Left forelimb (tissue), 1 donor: ENCODE measurements around the gene SLC28A1.
"Not testable (repeated sequence)": the region's sequence is repeated elsewhere in the genome, so short reads cannot be mapped to it uniquely, and the experiment has no call there.

Experiments
- DNase-seq: peaks from one replicate; pipeline ENCODE4 v3.0.0-alpha.2; 2018; ENCODE audit warnings: low spot score

Gene SLC28A1

DNA sequence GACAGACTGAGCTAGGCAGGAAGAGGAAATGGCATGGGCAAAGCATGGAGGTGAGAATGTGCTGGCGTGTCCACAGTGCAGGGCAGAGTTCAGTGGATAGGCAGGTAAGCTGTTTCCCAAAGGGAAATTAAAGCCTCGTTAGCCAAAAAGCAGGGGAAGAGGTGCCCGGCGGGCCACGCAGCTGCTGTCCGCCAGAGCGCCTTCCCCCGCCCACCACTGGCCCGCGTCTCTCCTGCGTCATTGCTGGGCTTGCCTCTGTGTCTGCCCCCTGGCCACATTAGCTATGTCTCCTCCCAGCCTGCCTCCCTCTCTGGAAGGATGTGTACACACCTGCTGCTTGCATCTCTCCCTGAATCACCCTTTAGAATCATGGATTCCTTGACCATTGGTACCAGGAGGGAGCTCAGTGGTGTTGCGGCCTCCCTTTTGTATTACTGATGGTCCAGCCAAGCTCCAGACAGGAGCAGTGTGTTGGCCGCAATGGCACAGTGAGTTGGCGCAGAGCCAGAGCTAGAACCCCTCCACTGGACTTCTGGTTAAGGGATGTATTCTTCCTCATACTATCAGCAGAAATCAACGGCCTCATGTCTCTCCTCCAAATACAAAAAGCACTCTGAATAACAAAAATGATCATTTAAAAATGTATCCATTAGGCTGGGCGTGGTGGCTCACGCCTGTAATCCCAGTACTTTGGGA is 26.6 kb downstream of the SLC28A1 start:
- no peak for DNase-seq

DNA sequence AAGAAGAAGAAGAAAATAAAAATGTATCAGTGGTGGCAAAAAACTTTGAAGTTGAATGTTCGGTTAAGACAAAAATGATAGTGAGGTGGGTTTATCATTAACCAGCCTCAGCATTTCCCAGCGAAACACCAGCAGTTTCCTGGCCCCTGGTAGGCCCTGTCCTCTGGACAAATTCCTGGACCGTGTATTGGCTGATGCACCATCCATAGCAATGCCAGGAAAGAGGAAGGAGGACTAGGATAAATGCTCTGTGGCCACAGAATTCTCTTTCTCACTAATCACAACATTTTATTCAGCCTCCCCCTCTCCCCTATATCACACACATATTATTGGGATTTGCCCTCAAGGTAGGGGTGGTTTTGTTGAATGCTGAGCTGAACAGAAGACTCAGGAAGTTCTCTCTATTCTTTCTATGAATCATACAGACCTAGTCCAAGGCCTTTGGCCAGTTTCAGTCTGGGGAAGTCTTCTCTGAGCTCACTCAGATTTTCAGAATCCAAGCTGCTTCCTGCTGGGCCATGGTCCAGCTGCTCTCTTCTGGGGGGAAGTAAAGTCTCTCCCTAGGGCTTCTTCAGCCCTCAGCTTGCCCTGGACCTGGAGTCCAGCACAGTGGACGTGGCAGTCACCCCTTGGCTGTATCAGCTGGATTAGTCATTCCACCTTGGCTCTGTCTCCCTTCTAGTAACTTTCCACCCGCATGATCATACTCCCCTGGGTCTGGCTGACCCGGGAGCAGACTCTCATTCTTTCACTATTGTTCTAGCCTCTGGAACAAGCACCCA is 27.6 kb downstream of the SLC28A1 start:
- DNase-seq, result no peak

DNA sequence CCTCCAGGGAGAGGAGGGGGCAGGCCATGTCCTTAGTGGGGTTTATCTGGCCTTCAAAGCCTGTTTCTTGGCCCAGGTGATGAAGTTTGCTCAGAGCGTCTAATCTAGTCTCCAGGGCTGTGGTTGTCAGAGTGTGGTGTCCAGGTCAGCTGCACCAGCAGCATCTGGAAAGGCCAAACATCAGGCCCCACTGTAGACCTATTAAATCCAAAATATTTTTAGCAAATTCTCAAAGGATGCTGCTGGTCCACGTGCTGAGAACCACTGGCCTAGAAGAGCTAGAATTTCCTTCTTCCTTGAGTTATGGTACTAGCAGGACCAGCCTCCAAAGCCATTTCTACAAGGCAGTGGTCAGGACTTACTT is 28.9 kb downstream of the SLC28A1 start:
- no peak for DNase-seq

DNA sequence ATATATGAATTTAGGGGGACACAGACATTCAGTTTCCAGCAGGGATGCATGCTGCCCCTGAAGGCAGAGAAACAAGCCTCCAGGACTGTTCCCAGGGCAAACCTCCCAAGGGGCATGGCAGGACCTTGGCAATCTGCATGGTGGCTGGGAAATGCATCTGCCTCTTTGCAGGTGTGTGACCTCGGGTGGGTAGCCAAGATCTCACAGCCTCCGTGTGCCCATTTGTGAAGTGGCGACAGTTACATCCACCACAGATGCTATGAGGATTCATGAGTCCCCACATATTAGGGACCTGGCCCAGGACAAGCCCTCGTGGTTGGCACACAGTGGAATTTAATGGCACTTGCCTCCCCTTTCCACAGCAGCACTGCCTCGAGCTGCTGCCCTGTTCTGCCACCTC is 29.9 kb downstream of the SLC28A1 start:
- DNase-seq, result no peak

DNA sequence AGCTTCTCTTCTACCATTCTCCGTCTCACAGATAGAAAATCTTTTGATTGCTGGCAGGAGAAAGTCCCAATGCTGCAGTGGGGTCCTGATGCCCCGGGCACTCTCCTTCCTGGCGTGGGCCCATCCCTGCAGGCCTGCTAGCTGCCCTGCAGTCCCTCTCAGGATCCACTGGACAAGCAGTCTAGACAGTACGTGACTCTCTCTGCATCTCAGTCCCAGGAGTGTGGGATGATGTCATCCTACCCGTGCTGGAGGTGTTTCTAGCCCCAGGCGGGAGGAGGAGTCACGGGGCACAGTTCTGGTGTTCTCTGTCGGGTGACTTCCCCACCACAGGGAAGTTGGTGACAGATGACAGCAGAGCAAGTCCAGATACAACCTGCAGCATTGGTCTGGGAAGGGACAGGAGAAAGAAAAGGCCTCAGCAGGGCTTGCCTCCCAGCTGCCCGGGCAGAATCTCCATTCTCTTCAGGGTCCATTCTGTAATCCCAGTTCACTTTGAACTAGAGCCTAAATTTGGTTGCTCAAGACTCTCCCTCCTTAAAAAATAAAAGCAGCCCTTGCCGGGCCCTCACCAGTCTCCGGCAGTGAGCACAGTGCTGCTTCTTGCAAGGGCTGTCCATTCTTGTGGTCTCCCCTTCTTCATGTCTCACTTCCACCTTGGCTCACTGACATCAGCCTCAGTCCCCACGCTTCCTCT is 30.6 kb downstream of the SLC28A1 start:
- no peak for DNase-seq

DNA sequence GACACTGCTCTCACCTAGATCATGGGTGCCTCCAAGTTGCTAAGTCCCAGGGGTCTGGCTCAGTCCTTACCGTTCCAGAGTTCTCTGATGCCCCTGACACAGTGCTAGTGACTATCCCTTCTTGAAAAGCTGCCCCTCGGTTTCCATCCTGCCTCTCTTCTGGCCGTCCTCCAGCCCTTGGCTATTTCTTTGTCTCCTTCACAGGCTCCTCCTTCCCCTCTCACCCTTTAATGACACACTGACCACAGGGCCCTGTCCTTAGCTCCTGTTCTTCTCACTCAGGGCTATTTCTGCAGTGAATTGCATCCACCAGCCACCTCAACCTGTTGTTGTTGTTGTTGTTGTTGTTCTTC is 31.1 kb downstream of the SLC28A1 start:
- no peak for DNase-seq

DNA sequence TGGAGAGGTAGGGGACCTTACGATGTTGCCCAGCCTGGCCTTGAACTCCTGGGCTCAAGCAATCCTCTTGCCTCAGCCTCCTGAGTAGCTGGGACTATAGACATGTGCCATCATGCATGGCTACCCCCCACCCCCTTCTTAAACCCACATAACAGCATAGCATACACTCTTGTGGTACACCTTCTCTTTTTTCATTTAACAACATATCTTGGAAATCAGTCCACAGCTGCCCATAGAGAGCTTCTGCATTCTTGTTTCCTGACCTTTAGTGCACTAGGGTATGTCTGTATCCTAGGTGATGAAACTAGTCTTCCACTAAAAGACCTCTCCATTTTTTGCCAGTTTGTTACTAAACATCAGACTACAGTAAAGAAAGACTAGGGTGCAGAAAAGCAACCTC is 33.0 kb downstream of the SLC28A1 start:
- no peak for DNase-seq

DNA sequence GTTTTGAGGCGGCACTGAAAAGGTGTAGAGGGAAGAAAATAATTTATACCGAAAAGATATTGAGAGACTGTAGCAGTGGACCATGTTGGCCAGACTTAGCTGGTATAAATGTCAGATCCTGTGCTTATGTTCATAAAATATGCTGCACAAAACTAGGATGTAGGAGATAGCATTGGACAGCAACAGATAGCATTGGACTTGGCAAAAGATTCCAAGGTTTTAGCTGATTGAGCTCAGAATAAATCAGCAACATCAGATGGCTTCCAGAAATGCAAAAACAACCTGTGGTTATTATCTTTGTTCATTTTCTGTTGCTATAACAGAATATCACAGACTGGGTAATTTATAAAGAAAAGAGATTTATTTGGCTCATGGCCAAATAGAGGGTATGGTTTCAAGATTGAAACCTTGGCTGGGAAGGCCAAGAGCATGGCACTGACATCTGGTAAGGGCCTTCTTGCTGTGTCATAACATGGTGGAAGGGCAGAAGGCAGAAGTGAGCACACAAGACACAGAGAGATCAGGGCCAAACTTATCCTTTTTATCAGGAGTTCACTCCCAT is 34.7 kb downstream of the SLC28A1 start:
- no peak for DNase-seq

DNA sequence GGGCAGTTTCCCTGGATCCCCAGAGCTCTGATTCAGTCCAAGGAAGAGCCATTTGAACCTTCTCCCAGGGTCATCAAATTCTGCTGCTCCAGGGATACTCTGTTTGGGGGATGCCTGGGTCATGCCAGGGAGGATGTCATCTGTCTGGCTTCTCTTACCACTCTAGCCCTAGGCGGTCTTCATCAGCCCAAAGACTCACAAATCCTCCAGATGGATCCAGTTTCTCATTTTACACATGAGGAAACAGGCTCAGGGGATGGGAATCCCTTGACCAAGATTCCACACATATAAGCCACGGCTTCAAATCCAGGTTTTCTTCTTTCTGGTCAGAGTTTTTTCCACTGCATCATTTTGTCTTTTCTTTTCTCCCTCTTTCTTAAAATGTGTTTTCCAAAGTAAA is 36.7 kb downstream of the SLC28A1 start:
- DNase-seq, result no peak

DNA sequence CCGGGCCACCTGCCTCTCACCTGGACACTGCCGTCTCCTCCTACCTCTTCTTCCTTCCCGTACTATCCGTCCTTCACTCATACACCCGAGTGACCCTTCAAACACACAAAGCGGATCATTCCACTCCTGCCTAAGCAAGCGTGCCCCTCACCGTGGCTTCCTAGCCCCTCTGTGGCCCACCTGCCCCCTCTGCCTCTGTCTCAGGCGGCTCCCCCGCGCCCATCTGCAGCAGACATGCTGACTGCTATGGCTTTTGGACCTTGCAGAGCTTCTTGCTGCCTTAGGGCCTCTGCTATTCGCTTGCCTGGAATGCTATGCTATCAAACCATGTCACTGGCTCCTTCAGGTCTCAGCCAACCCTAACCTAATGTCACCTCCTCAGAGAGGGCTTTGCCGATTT is 38.1 kb downstream of the SLC28A1 start:
- DNase-seq, result no peak

DNA sequence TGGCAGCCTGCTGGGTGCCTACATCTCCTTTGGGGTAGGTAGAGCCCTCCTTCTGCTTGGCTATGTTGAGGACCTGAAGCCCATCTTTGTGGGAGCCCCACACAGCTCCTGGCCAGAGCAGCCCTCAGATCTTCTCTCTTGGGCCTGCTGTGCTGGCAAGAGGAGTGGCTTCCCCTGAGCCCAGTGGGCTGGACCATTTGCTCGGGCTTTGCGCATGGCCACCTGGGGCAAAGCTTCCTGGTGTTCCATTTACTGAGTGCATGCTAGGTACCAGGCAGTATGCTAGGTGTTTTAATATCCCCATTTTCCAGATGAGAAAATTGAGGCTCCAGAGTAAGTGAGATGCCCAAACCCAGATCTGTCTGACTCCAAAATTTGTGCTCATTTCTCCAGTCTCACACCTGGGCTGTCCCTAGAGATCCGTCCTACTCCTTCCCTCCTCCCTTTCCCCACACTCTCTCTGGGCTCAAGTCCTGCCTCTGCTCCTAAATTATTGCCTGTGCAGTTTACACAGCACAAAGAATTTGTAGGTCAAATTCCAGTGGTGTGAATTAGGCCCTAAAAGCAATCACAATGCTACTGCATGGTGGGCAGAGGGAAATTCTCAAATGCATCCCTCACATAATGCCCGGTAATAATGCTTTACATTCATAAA is 39.7 kb downstream of the SLC28A1 start:
- no peak for DNase-seq

DNA sequence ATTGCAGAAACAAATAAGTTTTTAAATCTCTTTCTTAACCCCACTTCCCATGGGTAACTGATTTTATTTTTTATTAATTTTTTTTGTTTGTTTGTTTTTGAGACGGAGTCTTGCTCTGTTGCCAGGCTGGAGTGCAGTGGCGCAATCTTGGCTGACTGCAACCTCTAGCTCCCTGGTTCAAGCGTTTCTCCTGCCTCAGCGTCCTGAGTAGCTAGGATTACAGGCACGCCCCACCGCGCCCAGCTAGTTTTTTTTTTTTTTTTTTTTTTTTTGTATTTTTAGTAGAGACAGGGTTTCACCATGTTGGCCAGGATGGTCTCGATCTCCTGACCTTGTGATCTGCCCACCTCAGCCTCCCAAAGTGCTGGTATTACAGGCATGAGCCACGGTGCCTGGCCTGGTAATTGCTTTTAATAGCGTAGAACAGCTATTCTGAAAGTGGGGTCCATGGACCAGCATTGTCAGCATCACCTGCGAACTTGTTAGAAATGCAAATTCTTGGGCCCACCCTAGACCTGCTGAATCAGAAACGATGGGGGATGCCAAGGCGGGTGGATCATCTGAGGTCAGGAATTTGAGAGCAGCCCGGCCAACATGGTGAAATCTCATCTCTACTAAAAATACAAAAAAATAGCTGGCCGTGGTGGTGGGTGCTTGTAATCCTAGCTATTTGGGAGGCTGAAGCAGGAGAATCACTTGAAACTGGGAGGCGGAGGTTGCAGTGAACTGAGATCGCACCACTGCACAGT is 40.5 kb downstream of the SLC28A1 start:
- not testable (repeated sequence) for DNase-seq

DNA sequence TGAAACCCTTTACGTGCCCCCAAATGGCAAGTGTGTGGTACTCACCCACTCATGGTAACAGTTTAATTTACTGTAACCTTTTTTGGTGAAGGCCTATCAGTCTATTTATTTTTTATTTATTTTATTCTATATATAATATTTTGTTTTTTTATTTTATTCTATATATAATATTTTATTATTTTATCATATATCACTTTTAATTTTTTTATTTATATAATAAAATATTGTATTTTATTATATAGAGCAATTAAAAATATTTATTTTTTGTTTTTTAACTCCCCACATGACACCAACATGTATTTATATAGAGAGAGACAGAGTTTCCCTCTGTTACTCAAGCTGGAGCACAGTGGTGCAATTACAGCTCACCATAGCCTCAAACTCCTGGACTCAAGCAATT is 41.4 kb downstream of the SLC28A1 start:
- DNase-seq, result no peak

DNA sequence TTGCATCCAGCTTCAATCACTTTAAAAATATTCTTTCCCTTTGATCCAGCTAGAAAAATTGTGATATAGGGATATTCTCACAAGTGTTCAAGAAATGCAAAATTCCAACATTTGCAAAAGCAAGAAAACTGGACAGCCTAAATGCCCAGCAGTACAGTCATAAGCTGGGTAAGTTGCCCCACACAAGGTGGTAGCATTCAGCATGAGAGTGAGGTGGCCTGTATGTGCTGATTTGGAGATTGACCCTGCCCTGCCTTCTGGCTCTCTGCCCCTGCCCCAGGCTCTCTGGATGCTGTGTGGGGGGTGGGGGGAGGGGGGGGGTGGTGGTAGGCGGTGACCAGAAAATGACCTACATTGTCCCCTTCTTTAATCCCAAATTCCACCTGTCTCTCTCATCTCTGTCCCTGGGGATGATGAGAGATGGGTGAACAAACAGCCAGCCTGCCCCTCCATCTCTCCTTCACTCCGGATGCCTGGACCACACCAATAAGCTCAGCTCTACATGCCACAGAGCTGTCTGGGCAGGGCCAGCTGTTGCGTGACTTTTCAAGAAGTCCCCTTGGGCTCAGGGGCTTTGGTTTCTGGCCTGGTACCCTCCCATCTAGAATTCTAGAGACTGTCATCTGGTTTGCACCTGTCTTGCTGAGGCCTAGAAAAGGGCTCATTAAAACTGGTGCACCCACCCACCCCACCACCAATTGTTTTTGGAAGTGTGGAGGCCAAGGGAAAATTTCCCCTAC is 42.2 kb downstream of the SLC28A1 start:
- DNase-seq, result no peak

DNA sequence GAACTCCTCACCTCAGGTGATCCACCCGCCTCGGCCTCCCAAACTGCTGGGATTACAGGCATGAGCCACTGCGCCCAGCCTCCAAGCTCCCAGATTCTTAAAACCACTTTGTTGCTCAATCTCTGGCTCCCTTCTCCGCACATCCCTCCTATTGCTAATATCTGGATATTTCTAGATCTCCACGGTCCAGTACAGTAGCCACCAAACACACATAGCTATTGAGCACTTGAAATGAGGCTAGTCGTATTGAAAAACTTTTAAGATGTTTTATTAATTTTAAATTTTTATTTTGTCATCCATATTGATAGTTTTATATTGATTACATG is 44.3 kb downstream of the SLC28A1 start:
- no peak for DNase-seq

DNA sequence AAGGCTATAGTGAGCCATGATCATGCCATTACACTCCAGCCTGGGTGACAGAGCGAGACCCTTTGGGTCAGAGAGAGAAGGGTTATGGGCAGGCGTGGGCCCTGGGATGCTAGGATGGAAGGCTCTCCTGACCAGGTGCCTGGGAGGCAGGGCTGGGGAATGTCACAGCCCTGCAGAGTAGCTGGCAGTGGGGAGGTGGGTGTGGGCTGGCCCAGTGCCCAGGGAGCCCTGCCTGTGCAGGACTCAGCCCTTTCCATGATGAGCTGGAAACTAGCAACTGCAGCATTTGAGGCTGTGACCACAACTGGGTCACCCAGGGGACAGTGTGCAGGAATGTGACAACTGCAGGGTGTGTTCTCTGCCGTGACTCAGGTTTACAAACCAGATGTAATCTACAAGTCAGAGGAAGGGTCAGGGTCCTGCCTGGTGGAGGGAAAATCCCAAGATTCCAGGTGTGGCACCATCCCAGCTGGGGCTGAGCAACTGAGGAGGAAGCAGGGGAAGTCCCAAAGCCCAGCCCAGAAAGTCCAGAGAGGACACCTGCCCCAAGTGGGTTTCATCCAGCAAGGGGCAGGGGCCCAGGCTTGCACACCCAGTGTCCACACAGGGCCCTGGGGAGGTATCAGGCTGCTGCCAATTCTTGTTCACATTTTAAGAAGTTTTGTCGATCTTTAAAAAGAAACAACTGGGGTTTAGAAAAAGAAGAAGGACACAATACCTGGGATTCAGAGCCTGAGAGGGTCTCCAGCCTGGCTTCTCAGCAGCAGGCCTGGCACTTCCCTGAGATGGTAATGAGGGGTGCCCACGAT is 45.5 kb downstream of the SLC28A1 start:
- no peak for DNase-seq

DNA sequence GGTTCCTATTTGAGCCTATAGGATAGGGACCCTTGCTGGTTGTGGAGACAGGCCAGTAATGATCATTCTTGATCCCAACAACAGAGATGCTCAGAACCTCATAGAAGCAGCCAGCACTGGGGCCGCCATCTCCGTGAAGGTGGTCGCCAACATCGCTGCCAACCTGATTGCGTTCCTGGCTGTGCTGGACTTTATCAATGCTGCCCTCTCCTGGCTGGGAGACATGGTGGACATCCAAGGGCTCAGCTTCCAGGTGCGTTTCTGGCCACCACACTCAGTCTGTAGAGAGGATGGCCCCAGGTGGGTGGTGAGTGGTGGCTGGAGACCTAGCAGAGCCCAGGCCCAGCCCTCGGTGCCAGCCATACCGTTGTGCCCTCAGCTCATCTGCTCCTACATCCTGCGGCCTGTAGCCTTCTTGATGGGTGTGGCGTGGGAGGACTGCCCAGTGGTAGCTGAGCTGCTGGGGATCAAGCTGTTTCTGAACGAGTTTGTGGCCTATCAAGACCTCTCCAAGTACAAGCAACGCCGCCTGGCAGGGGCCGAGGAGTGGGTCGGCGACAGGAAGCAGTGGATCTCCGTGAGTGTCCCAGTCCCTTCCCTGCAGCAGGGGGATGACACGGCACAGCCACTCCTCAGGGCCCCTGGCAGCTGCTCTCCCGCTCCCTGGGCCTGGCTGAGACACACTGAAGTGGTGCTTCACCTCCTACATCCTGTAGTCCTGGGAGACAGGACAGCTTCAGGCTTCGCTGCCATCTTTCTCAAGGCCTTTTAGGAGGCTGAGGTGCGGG is 50.7 kb downstream of the SLC28A1 start:
- DNase-seq, result no peak

DNA sequence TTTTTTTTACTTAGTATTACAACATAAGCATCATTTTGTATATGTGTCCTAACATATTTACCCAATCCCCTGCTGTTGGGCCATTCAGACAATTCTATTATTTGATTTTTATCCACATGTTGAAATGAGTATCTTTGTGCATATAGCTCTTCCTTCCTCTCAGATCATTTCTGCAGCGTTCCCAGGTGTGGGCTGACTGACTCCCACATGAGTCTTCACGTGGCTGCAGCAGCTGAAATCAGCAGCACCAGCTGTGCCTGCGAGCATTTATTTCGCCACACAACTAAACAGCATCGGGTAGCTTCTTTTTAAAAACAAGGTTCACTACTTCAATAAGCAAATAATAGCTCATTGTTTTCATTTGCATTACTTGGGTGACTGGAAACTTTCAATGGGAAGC is 52.7 kb downstream of the SLC28A1 start:
- DNase-seq, result no peak

DNA sequence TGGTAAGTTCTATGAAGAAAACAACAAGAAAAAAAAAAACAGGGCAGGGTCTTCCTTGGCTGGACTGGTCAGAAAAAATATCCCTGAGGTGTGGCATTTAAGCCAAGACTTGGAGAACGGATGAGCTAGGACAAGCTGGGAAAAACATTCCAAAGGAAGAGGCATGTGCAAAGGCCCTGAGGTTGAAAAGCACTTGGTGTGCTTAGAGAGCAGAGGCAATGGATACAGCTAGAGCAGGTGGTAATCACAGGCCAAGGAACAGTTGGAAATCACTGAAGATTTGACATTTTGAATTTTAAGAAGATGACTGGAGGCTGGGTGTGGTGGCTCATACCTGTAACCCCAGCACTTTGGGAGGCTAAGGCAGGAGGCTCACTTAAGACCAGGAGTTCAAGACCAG is 54.3 kb downstream of the SLC28A1 start:
- DNase-seq, result no peak

DNA sequence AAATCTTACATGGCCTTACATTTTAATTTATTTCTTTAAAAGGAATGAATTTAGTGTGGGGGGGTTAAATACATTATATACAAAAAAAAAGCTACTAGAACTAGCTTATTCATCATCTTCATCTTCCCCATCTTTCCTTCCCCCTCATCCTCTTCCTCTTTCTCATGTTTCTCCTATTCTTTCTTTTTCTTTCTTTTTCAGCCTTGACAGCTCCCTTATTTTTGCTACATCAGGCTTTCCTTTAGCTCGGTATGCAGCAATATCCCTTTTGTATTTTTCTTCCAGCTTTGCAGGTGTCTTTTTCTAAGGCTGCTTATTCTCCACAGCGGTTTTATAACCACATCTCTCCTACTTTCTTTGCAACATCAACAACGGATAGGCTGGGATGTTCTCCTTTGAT is 55.9 kb downstream of the SLC28A1 start:
- no peak for DNase-seq
